Testis (tissue), 3 donors: ENCODE measurements around the gene MIPEP. TPM values are rescaled to one million over a fixed set of nuclear protein-coding genes. Genes with fewer than 3 reads are reported as not detected.

Experiments used
- DNase-seq: peaks from one replicate; pipeline ENCODE4 v3.0.0-alpha.2; 2019
- H3K27ac ChIP-seq, 2 donors: fragments of 200-600 bp; sonication (generic); one replicate each; pipeline ENCODE4 v1.5.1; 2019
- H3K27me3 ChIP-seq: fragments of 200-600 bp; sonication (generic); one replicate; pipeline ENCODE4 v1.5.1; 2019
- H3K36me3 ChIP-seq: fragments of 200-600 bp; sonication (generic); one replicate; pipeline ENCODE4 v1.5.1; 2017; ENCODE audit warnings: low read depth; ENCODE audit errors: missing control alignments
- H3K4me1 ChIP-seq: fragments of 200-600 bp; sonication (generic); one replicate; pipeline ENCODE4 v1.5.1; 2019
- H3K4me3 ChIP-seq, 2 donors: fragments of 200-600 bp; sonication (generic); one replicate each; pipeline ENCODE4 v1.5.1; 2017 to 2019
- H3K9me3 ChIP-seq: fragments of 200-600 bp; sonication (generic); one replicate; pipeline ENCODE4 v1.5.1; 2017
- POLR2A ChIP-seq: fragments of 450-650 bp; IDR thresholded peaks from one replicate; pipeline ENCODE4 v1.6.1; 2017; ENCODE audit warnings: antibody characterized with exemption, mild to moderate bottlenecking, moderate library complexity
- WGBS, 2 donors: methylation state at CpG; one replicate each; pipeline ENCODE4 v1.1.5; 2018; 5-methylcytosine and 5-hydroxymethylcytosine counted together
- intact Hi-C: fragments of 100-400 bp; cut with DNase I; formaldehyde crosslinking; loops from one replicate; pipeline ENCODE4 v1.15.1; 2023; ENCODE audit warnings: low total_unique reads
- polyA plus RNA-seq: library from polyadenylated mRNA; stranded (reverse); fragments of 350-450 nt; fragmentation: Illumina TruSeq; extraction: RNeasy Lipid Tissue Mini Kit (QIAGEN cat#74804); gene quantifications from one replicate; pipeline ENCODE4 v1.2.3, GENCODE V29; 2014; ENCODE audit warnings: low read depth, low replicate concordance; ENCODE audit not compliant: insufficient read depth
- total RNA-seq, 2 donors: library from RNA; depleted of rRNA; stranded (reverse); fragments of >200 nt; gene quantifications; one replicate each; pipeline ENCODE4 v1.2.3, GENCODE V29; 2016
- TF ChIP-seq, protein P1 (sequence below), 3 experiments: fragments of 450-650 bp in 2 of 3; fragments of 200-600 bp in 1 of 3; sonication (generic) in 1 of 3; IDR thresholded peaks; one replicate each; pipeline ENCODE4 v1.5.1; 2016 to 2019; ENCODE audit warnings: antibody characterized with exemption in 3 of 3, mild to moderate bottlenecking in 2 of 3, moderate library complexity in 1 of 3

Gene MIPEP
- total and polyA plus RNA-seq, 3 donors from 2014 or later: 25.7 to 29.4 (median 27.6) TPM

DNA sequence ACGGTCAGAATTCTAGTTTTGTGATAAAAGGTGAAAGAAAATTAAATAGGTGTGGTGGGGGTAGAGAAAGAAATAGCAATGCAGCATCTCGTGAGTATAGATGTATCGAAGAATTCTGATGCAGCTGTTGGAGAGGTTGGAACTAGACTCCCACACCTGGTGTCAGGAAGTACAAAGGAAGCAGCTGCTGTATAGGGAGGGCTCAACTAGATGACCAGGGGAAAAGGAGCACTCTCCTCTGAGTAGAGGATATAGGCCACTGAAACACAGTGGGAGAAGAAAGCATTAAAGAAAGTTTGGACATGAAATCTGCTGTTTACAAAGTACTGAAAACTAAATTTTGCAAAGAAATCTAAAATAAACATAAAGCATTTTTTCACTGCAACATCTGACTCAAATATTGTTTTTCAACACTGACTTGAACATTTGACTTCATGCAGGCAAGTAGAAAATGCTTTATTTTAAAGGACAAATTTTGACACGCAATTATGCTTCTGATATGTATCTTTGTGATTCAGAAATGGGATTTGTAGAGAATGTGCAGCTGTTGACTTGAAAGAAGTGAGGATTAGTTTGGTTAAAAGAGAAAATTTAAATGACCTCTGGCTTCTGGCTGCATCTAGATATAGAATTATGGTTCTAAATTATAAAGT is 82.2 kb downstream of the MIPEP start:
- intact Hi-C loops: no loop called here
- no peaks in the 10 kb centered on the region for H3K9me3 ChIP-seq
- no peaks in the 10 kb centered on the region for H3K4me1 ChIP-seq
- H3K36me3 ChIP-seq: no peaks in the 10 kb centered on the region
- no peak overlapping the region for H3K27ac ChIP-seq
- DNase-seq: no peak
- TF ChIP-seq, protein P1, sequence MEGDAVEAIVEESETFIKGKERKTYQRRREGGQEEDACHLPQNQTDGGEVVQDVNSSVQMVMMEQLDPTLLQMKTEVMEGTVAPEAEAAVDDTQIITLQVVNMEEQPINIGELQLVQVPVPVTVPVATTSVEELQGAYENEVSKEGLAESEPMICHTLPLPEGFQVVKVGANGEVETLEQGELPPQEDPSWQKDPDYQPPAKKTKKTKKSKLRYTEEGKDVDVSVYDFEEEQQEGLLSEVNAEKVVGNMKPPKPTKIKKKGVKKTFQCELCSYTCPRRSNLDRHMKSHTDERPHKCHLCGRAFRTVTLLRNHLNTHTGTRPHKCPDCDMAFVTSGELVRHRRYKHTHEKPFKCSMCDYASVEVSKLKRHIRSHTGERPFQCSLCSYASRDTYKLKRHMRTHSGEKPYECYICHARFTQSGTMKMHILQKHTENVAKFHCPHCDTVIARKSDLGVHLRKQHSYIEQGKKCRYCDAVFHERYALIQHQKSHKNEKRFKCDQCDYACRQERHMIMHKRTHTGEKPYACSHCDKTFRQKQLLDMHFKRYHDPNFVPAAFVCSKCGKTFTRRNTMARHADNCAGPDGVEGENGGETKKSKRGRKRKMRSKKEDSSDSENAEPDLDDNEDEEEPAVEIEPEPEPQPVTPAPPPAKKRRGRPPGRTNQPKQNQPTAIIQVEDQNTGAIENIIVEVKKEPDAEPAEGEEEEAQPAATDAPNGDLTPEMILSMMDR (IDR thresholded peaks at IDR 0.05): no peak
- TF ChIP-seq POLR2A: no peak
- H3K4me3 ChIP-seq: no peak overlapping the region
- H3K27me3 ChIP-seq: no peaks in the 10 kb centered on the region
- WGBS, 2 donors: 56 to 57% methylated on average over 4 of the region's 4 CpGs

DNA sequence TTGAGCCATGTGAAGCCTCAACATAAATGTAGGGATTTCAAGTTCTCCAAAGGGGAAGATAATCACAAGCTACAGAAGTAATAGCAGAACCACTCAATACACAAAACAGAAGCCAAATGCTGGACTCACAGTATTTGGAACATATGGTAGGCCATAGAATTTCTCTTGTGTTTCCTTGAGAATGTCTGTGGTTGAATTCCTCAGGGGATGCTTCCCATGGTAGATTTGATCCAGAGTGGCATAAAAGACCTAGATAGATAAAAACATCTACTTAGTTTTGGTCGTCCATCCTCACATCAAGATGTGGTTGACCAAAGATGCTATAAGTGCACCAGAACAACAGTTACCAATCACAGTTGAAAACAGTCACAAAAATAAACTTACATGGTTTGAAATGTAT is 83.4 kb downstream of the MIPEP start:
- Histone ChIP-seq H3K27me3 (no peaks in the 10 kb centered on the region), H3K36me3 (no peaks in the 10 kb centered on the region), H3K9me3 (no peaks in the 10 kb centered on the region), H3K27ac (no peak overlapping the region), H3K4me3 (no peak overlapping the region), H3K4me1 (no peaks in the 10 kb centered on the region)
- DNase-seq: no peak
- intact Hi-C loops: no loop called here
- 88 to 90% methylated on average over 1 of the region's 1 CpG for WGBS, 2 donors
- TF ChIP-seq POLR2A: no peak
- TF ChIP-seq, protein P1 (IDR thresholded peaks at IDR 0.05): no peak

DNA sequence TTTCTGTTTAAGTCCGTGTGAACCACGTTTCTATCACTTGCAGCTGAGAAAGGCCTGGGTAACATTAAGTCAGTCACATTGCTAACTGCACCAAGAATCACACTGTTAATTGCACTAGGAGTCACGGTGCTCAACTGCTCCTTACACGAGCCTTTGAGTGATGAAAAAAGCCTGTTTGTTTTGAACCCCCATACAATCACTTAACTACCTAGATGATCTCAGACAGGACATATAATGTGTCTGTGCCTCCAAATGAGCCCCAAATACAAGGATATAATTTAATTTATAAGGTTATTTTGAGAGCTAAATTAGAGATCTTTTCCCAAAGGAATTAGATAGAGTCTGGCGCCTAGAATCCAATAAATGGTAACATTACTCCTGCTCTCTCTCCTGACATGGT is 84.1 kb downstream of the MIPEP start:
- intact Hi-C loops: no loop called here
- no peak for TF ChIP-seq POLR2A
- TF ChIP-seq, protein P1 (IDR thresholded peaks at IDR 0.05): no peak
- Histone ChIP-seq H3K27me3 (no peaks in the 10 kb centered on the region), H3K27ac (no peak overlapping the region), H3K9me3 (no peaks in the 10 kb centered on the region), H3K4me3 (no peak overlapping the region), H3K4me1 (no peaks in the 10 kb centered on the region), H3K36me3 (no peaks in the 10 kb centered on the region)
- WGBS, 2 donors: 86 to 88% methylated on average over 5 of the region's 5 CpGs
- DNase-seq: no peak

DNA sequence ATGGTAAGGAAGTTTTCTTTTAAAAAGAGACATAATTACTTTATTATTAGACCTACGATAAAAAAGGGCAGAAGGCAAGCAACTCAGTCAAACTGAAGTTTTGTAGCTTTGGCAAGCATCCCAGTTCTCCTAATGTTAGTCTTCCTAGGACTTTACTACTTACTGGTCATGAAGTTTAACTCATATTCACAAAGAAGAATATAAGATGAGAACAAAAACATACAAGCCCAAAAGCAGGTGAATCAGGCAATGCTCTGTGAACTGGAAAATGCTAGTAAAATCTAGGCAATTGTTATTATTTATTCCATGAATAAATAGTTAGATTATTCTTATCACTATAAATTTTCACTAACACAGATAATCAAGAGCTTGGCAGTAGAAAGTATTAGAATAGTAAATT is 85.0 kb downstream of the MIPEP start:
- intact Hi-C loops: no loop called here
- DNase-seq: no peak
- Histone ChIP-seq H3K27ac (no peak overlapping the region), H3K27me3 (no peaks in the 10 kb centered on the region), H3K4me3 (no peak overlapping the region), H3K36me3 (no peaks in the 10 kb centered on the region), H3K9me3 (no peaks in the 10 kb centered on the region), H3K4me1 (no peaks in the 10 kb centered on the region)
- TF ChIP-seq, protein P1 (IDR thresholded peaks at IDR 0.05): no peak
- TF ChIP-seq POLR2A: no peak
- 80 to 94% methylated on average over 1 of the region's 1 CpG for WGBS, 2 donors

DNA sequence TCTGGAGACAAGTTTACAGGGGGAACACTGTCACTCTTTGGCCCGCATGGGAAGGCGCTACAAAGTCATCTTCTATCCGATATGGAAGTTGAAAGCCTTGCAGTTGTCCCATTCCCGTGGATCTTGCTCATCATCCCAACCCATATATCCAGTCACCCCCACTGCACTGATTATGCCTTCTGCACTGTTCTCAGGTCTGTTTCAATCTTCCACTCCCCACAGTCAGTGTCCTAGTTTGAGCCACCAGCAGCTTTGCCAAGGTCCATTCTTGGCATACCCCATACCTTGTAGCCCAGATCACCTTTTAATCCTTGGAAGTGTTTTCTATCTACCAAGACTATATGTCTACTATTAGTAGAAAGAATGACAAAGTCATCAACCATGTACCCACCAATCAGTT is 88.1 kb downstream of the MIPEP start:
- no peak for TF ChIP-seq POLR2A
- TF ChIP-seq, protein P1 (IDR thresholded peaks at IDR 0.05): no peak
- Histone ChIP-seq H3K27ac (no peak overlapping the region), H3K9me3 (no peaks in the 10 kb centered on the region), H3K4me1 (no peaks in the 10 kb centered on the region), H3K27me3 (no peaks in the 10 kb centered on the region), H3K36me3 (no peaks in the 10 kb centered on the region), H3K4me3 (no peak overlapping the region)
- DNase-seq: no peak
- 96 to 98% methylated on average over 4 of the region's 4 CpGs for WGBS, 2 donors
- intact Hi-C loops: no loop called here
